ENCODE results near the gene SEL1L3. TPM values are rescaled to one million over a fixed set of nuclear protein-coding genes. Genes with fewer than 3 reads are reported as not detected.
A peak's percentile ranks its signal among the peaks of the same experiment; 100 is the strongest.

The SEL1L3 gene
- total RNA-seq, 1 donor from 2014 or later = 54.4 TPM

- H3K4me3 ChIP-seq (ENCODE audit: low read depth, low read length) = no peak overlapping the region
- no peak for DNase-seq (ENCODE audit: low read depth)
- TF ChIP-seq CTCF (conservative IDR thresholded peaks at IDR 0.05; ENCODE audit: low read depth, low read length) = no peak
Observed at GRCh38 chr4:25773358-25773757, 89.4 kb downstream of the SEL1L3 start.

GRCh38 chr4:25771672-25772071 is 91.1 kb downstream of the SEL1L3 start:
- no peak for DNase-seq (ENCODE audit: low read depth)
- TF ChIP-seq CTCF (conservative IDR thresholded peaks at IDR 0.05; ENCODE audit: low read depth, low read length) = no peak
- H3K4me3 ChIP-seq (ENCODE audit: low read depth, low read length) = no peak overlapping the region

GRCh38 chr4:25770847-25771246 is 91.9 kb downstream of the SEL1L3 start:
- TF ChIP-seq CTCF (conservative IDR thresholded peaks at IDR 0.05; ENCODE audit: low read depth, low read length) = no peak
- no peak for DNase-seq (ENCODE audit: low read depth)
- no peak overlapping the region for H3K4me3 ChIP-seq (ENCODE audit: low read depth, low read length)

DNA sequence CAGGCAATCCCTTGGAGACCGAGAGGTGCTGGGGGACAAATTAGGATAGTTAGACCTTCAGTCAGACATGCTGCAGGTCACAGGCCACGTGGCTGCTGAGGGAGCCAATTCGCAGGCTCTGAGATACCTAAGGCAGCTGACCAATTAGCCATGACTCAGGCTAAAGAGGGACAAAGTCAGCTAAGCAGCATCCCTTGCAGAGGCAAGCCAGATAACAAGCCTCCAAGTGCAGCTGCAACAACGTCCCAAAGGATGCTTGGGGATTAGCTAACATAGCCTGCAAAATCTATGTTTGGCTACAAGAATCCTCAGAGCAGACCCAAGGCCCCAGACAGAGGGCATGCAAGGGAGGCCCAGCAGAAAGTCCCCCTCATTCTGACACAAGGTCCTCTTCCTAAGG is 93.5 kb downstream of the SEL1L3 start:
- no peak for DNase-seq (ENCODE audit: low read depth)
- TF ChIP-seq CTCF (conservative IDR thresholded peaks at IDR 0.05; ENCODE audit: low read depth, low read length) = no peak
- H3K4me3 ChIP-seq (ENCODE audit: low read depth, low read length) = no peak overlapping the region

DNA sequence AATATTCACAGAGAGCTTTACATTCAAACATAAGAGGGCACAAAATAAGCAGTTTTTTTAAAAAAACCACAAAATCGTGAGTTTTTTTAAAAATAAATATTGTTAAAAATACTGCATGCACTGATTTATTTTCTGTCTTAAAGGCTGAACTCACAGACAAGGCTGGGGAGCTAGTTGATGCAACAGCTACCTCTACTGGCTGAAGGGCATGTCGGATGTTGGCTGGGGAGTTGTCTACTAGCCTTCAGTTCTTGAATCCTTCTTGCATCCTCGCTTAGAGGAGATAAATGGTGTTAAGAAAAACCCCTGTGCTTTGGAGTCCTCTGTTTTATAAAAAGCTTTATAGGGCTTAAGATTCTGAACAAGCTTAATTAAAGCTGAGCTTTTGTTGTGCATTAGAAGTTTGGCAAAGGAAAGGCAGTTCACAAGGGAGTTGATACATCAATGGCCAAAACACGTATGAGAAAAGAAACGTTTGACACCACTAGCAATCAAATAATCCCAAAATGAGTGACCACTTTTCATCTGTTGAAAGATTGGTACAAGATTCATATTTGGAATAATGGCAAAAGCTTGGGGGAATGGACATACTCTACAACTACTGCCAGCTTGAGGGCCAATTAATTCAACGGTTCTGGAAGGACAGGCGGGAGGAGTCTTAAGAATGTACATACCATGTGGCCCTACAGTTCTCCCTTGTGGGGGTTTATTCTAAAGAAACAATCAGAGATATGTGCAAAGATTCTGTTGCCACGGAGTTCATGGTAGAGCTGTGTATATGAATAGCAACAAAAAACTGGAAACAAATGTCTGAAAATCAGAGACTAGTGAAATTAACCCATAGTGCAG is 94.7 kb downstream of the SEL1L3 start:
- no peak overlapping the region for H3K4me3 ChIP-seq (ENCODE audit: low read depth, low read length)
- DNase-seq (ENCODE audit: low read depth) = no peak
- TF ChIP-seq CTCF (conservative IDR thresholded peaks at IDR 0.05; ENCODE audit: low read depth, low read length) = peak; percentile 99

- no peak overlapping the region for H3K4me3 ChIP-seq (ENCODE audit: low read depth, low read length)
- TF ChIP-seq CTCF (conservative IDR thresholded peaks at IDR 0.05; ENCODE audit: low read depth, low read length) = no peak
- no peak for DNase-seq (ENCODE audit: low read depth)
Observed at GRCh38 chr4:25760518-25761157, 102.2 kb downstream of the SEL1L3 start.

Measured in epithelial cell of proximal tubule (primary cell).